ENCODE measurements around the gene STRN4. TPM values are rescaled to one million over a fixed set of nuclear protein-coding genes. Genes with fewer than 3 reads are reported as not detected.

The STRN4 gene
- total and polyA plus RNA-seq, 9 of the 15 experiments (the other 6 are each of a cell fraction or from before 2014, with no cell fraction given), result 0.62 to 83.7 (median 36.9) TPM

DNA sequence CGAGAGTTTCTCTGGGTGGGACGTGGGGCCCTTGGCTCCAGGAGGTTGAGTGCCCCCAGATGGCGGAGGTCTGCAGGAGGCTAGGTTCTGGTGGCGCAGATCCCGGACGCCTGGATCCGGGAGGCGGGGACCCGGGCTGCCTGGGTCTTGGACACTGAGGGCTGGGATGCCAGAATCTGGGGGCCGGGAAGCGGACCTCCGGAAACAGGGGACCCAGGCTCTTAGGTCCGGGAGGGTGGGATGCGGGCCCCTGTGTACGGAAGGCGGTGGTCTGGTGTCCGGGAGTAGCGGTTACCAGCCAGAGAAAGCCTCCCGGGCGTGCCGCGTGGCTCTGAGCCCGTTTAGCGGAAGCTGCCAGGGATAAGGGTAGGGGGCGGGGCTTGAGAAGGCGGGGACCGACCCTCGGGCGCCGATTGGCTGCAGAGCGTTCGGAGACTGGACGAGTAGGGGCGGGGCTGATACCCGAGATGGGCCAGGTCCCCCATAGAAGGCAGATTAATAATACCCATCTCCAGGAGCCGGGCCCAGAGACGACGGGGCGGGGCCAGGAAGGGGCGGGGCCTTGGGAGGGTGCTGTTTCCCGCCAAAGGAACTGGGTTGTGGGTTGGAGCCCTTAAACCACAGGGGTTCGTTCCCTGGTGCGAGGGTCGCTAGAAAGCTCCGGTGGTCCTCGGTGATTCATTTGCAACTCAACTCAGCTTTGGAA, 42.2 kb upstream of the STRN4 start, which contains the start of gene SLC1A5 (continued):
- TF ChIP-seq, protein P1, sequence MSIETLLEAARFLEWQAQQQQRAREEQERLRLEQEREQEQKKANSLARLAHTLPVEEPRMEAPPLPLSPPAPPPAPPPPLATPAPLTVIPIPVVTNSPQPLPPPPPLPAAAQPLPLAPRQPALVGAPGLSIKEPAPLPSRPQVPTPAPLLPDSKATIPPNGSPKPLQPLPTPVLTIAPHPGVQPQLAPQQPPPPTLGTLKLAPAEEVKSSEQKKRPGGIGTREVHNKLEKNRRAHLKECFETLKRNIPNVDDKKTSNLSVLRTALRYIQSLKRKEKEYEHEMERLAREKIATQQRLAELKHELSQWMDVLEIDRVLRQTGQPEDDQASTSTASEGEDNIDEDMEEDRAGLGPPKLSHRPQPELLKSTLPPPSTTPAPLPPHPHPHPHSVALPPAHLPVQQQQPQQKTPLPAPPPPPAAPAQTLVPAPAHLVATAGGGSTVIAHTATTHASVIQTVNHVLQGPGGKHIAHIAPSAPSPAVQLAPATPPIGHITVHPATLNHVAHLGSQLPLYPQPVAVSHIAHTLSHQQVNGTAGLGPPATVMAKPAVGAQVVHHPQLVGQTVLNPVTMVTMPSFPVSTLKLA (conservative IDR thresholded peaks at IDR 0.05), result peak; percentile 97 to 98
- TF ChIP-seq ATF6 (CRISPR knock-in tag; IDR thresholded peaks at IDR 0.05) (no peak), HDAC1 (IDR thresholded peaks at IDR 0.05) (peak; percentile 5 to 92; a peak in 2 of 4 replicates), HDAC6 (IDR thresholded peaks at IDR 0.05; ENCODE audit: low read depth, low read length) (no peak), VEZF1 (CRISPR knock-in tag; IDR thresholded peaks at IDR 0.05) (peak; percentile 83), PHF21A (IDR thresholded peaks at IDR 0.05; ENCODE audit: borderline replicate concordance, low read depth) (no peak), PCBP1 (IDR thresholded peaks at IDR 0.05; ENCODE audit: low read depth, low read length, poor library complexity, severe bottlenecking) (peak; percentile 23), DPF2 (IDR thresholded peaks at IDR 0.05) (no peak), MXI1 (IDR thresholded peaks at IDR 0.05; ENCODE audit: low read depth, low read length) (peak; percentile 94), LARP7 (IDR thresholded peaks at IDR 0.05) (no peak), MECOM (CRISPR knock-in tag; IDR thresholded peaks at IDR 0.05) (no peak), PHF20 (IDR thresholded peaks at IDR 0.05; ENCODE audit: partially characterized antibody) (peak; percentile 18), GTF2B (IDR thresholded peaks at IDR 0.05; ENCODE audit: extremely low read depth, insufficient read length) (peak; percentile 66), RNF2 (IDR thresholded peaks at IDR 0.05) (peak; percentile 24; the same call in 1 of the 2 replicates), PTRF (tag; IDR thresholded peaks at IDR 0.05) (no peak), CBX3 (IDR thresholded peaks at IDR 0.05; ENCODE audit: borderline replicate concordance in 1 of 2, low read length in 2 of 2) (no peak), GTF2F1 (IDR thresholded peaks at IDR 0.05; ENCODE audit: low read depth, low read length) (peak; percentile 92)
- TF ChIP-seq, protein P2, sequence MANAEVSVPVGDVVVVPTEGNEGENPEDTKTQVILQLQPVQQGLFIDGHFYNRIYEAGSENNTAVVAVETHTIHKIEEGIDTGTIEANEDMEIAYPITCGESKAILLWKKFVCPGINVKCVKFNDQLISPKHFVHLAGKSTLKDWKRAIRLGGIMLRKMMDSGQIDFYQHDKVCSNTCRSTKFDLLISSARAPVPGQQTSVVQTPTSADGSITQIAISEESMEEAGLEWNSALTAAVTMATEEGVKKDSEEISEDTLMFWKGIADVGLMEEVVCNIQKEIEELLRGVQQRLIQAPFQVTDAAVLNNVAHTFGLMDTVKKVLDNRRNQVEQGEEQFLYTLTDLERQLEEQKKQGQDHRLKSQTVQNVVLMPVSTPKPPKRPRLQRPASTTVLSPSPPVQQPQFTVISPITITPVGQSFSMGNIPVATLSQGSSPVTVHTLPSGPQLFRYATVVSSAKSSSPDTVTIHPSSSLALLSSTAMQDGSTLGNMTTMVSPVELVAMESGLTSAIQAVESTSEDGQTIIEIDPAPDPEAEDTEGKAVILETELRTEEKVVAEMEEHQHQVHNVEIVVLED (CRISPR knock-in tag; IDR thresholded peaks at IDR 0.05), result no peak
- TF ChIP-seq, protein P3, sequence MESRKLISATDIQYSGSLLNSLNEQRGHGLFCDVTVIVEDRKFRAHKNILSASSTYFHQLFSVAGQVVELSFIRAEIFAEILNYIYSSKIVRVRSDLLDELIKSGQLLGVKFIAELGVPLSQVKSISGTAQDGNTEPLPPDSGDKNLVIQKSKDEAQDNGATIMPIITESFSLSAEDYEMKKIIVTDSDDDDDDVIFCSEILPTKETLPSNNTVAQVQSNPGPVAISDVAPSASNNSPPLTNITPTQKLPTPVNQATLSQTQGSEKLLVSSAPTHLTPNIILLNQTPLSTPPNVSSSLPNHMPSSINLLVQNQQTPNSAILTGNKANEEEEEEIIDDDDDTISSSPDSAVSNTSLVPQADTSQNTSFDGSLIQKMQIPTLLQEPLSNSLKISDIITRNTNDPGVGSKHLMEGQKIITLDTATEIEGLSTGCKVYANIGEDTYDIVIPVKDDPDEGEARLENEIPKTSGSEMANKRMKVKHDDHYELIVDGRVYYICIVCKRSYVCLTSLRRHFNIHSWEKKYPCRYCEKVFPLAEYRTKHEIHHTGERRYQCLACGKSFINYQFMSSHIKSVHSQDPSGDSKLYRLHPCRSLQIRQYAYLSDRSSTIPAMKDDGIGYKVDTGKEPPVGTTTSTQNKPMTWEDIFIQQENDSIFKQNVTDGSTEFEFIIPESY (CRISPR knock-in tag; IDR thresholded peaks at IDR 0.05), result peak; percentile 72; the same call in 1 of the 2 replicates
